ENCODE measurements around the gene PCED1B. TPM values are rescaled to one million over a fixed set of nuclear protein-coding genes. Genes with fewer than 3 reads are reported as not detected.

Gene PCED1B
- total RNA-seq, 5 donors from 2014 or later (not counting 1 experiment from before 2014, with no cell fraction given), result 53.7 to 159 (median 119) TPM

GRCh38 chr12:47205532-47206449, 126.4 kb downstream of the PCED1B start:
- peaks cover 80 to 91% (median 84%) of the 10 kb centered on the region in 3 donors for H3K4me1 Mint-ChIP-seq
- WGBS (ENCODE audit: insufficient coverage), result 63% methylated on average over 4 of the region's 8 CpGs
- Histone ChIP-seq H3K4me1 (ENCODE audit: control insufficient read depth in 1 of 2, extremely low read depth in 1 of 2, insufficient read depth in 2 of 2, low read length in 2 of 2) (peaks cover 54 to 65% of the 10 kb centered on the region in 2 experiments), H3K36me3 (ENCODE audit: control insufficient read depth in 2 of 2, extremely low read depth in 1 of 2, insufficient read depth in 1 of 2, low read length in 1 of 2) (peaks cover 20 to 78% of the 10 kb centered on the region in 2 donors), H3K27ac (ENCODE audit: low read length) (peak overlapping the region; percentile 79), H3K9me3 (no peaks in the 10 kb centered on the region), H3K27me3 (replicated peaks in 1 of 2; ENCODE audit: control insufficient read depth in 2 of 2, extremely low read depth in 1 of 2, insufficient read depth in 2 of 2, low read length in 1 of 2) (no peaks in the 10 kb centered on the region), H3K4me3 (ENCODE audit: control insufficient read depth in 1 of 2, extremely low read depth in 1 of 2, low read length in 1 of 2) (peak overlapping the region in 1 of 2 donors; percentile 23)
- no peaks in the 10 kb centered on the region for H3K27me3 Mint-ChIP-seq
- peak overlapping the region; percentile 94 to 96 for H3K27ac Mint-ChIP-seq
- peak overlapping the region; percentile 66 to 95 (median 66) for H3K4me3 Mint-ChIP-seq
- ATAC-seq (replicated peaks in 1 of 4) (peak in 1 of 4 experiments; percentile 22), DNase-seq (peak in 2 of 35 experiments; percentile 24 to 38)
- H3K9me3 Mint-ChIP-seq, result no peaks in the 10 kb centered on the region
- CTCF ChIA-PET, result interaction anchor here in 1 of 2 donors (2.5 to 2.7 kb wide), 2 partner anchors 10 to 192 kb away, joined by 16 to 21 read pairs; no protein-coding TSS in a partner anchor
- POLR2A ChIA-PET, result no interaction called here
- peaks cover 71% of the 10 kb centered on the region for H3K36me3 Mint-ChIP-seq

- Histone ChIP-seq H3K27ac (ENCODE audit: low read length) (peak overlapping the region; percentile 79), H3K36me3 (ENCODE audit: control insufficient read depth in 2 of 2, extremely low read depth in 1 of 2, insufficient read depth in 1 of 2, low read length in 1 of 2) (peaks cover 20 to 70% of the 10 kb centered on the region in 2 donors), H3K4me3 (ENCODE audit: control insufficient read depth in 1 of 2, extremely low read depth in 1 of 2, low read length in 1 of 2) (peak overlapping the region; percentile 19 to 54), H3K9me3 (no peaks in the 10 kb centered on the region), H3K4me1 (ENCODE audit: control insufficient read depth in 1 of 2, extremely low read depth in 1 of 2, insufficient read depth in 2 of 2, low read length in 2 of 2) (peaks cover 58 to 70% of the 10 kb centered on the region in 2 experiments), H3K27me3 (replicated peaks in 1 of 2; ENCODE audit: control insufficient read depth in 2 of 2, extremely low read depth in 1 of 2, insufficient read depth in 2 of 2, low read length in 1 of 2) (no peaks in the 10 kb centered on the region)
- no peak for ATAC-seq (replicated peaks in 1 of 4)
- ChIA-PET CTCF (interaction anchor here (0.6 to 2.7 kb wide), 16 partner anchors 10 to 202 kb away, joined by 3 to 25 read pairs (median 8); no protein-coding TSS in a partner anchor), POLR2A (interaction anchor here (0.6 to 1.6 kb wide), 12 partner anchors 10 to 993 kb away, joined by 3 to 12 read pairs (median 6); no protein-coding TSS in a partner anchor)
- H3K4me1 Mint-ChIP-seq, result peaks cover 81 to 90% (median 84%) of the 10 kb centered on the region in 3 donors
- H3K36me3 Mint-ChIP-seq, result peaks cover 69% of the 10 kb centered on the region
- peak overlapping the region; percentile 94 to 96 for H3K27ac Mint-ChIP-seq
- peak overlapping the region; percentile 66 to 95 (median 66) for H3K4me3 Mint-ChIP-seq
- no CpG with 5 or more reads among the region's 5 CpGs for WGBS (ENCODE audit: insufficient coverage)
- no peaks in the 10 kb centered on the region for H3K27me3 Mint-ChIP-seq
- H3K9me3 Mint-ChIP-seq, result no peaks in the 10 kb centered on the region
- no peak for DNase-seq
Measured at GRCh38 chr12:47206450-47207339, 127.3 kb downstream of the PCED1B start.

GRCh38 chr12:47207340-47207717, 127.9 kb downstream of the PCED1B start:
- Mint-ChIP-seq H3K36me3 (peaks cover 74% of the 10 kb centered on the region), H3K4me1 (peaks cover 82 to 89% (median 87%) of the 10 kb centered on the region in 3 donors), H3K27ac (peak overlapping the region; percentile 94 to 96), H3K27me3 (no peaks in the 10 kb centered on the region), H3K4me3 (peak overlapping the region; percentile 66 to 95 (median 66)), H3K9me3 (no peaks in the 10 kb centered on the region)
- peaks cover 20 to 72% of the 10 kb centered on the region in 2 donors for H3K36me3 ChIP-seq (ENCODE audit: control insufficient read depth in 2 of 2, extremely low read depth in 1 of 2, insufficient read depth in 1 of 2, low read length in 1 of 2)
- DNase-seq, result peak in 28 of 35 experiments; percentile 22 to 62 (median 36)
- H3K27ac ChIP-seq (ENCODE audit: low read length), result peak overlapping the region; percentile 79
- H3K27me3 ChIP-seq (replicated peaks in 1 of 2; ENCODE audit: control insufficient read depth in 2 of 2, extremely low read depth in 1 of 2, insufficient read depth in 2 of 2, low read length in 1 of 2), result no peaks in the 10 kb centered on the region
- H3K9me3 ChIP-seq, result no peaks in the 10 kb centered on the region
- ATAC-seq (replicated peaks in 1 of 4), result peak; percentile 53 to 70 (median 58)
- H3K4me3 ChIP-seq (ENCODE audit: control insufficient read depth in 1 of 2, extremely low read depth in 1 of 2, low read length in 1 of 2), result peak overlapping the region; percentile 19 to 54
- WGBS (ENCODE audit: insufficient coverage), result no CpG with 5 or more reads among the region's 2 CpGs
- ChIA-PET CTCF (interaction anchor here (0.6 to 2.7 kb wide), 21 partner anchors 10 to 201 kb away, joined by 3 to 25 read pairs (median 6); no protein-coding TSS in a partner anchor), POLR2A (interaction anchor here (0.6 to 1.6 kb wide), 20 partner anchors 9 to 994 kb away, joined by 3 to 18 read pairs (median 5); no protein-coding TSS in a partner anchor)
- peaks cover 58 to 72% of the 10 kb centered on the region in 2 experiments for H3K4me1 ChIP-seq (ENCODE audit: control insufficient read depth in 1 of 2, extremely low read depth in 1 of 2, insufficient read depth in 2 of 2, low read length in 2 of 2)

GRCh38 chr12:47207829-47208248, 128.4 kb downstream of the PCED1B start:
- H3K27ac Mint-ChIP-seq, result peak overlapping the region; percentile 94 to 96
- Histone ChIP-seq H3K4me3 (ENCODE audit: control insufficient read depth in 1 of 2, extremely low read depth in 1 of 2, low read length in 1 of 2) (peak overlapping the region in 1 of 2 donors; percentile 4), H3K27ac (ENCODE audit: low read length) (peak overlapping the region; percentile 79), H3K4me1 (ENCODE audit: control insufficient read depth in 1 of 2, extremely low read depth in 1 of 2, insufficient read depth in 2 of 2, low read length in 2 of 2) (peaks cover 61 to 70% of the 10 kb centered on the region in 2 experiments), H3K27me3 (replicated peaks in 1 of 2; ENCODE audit: control insufficient read depth in 2 of 2, extremely low read depth in 1 of 2, insufficient read depth in 2 of 2, low read length in 1 of 2) (no peaks in the 10 kb centered on the region), H3K9me3 (no peaks in the 10 kb centered on the region), H3K36me3 (ENCODE audit: control insufficient read depth in 2 of 2, extremely low read depth in 1 of 2, insufficient read depth in 1 of 2, low read length in 1 of 2) (peaks cover 20 to 74% of the 10 kb centered on the region in 2 donors)
- peaks cover 82 to 92% (median 87%) of the 10 kb centered on the region in 3 donors for H3K4me1 Mint-ChIP-seq
- no peaks in the 10 kb centered on the region for H3K9me3 Mint-ChIP-seq
- DNase-seq (peak in 3 of 35 experiments; percentile 17 to 61 (median 24)), ATAC-seq (replicated peaks in 1 of 4) (peak; percentile 46 to 74 (median 50))
- POLR2A ChIA-PET, result interaction anchor here (0.6 to 1.6 kb wide), 19 partner anchors 8 to 839 kb away, joined by 3 to 18 read pairs (median 5); no protein-coding TSS in a partner anchor
- no peaks in the 10 kb centered on the region for H3K27me3 Mint-ChIP-seq
- CTCF ChIA-PET, result interaction anchor here (0.6 to 2.7 kb wide), 19 partner anchors 9 to 201 kb away, joined by 3 to 25 read pairs (median 6); no protein-coding TSS in a partner anchor
- WGBS (ENCODE audit: insufficient coverage), result 0% methylated on average over 2 of the region's 3 CpGs
- H3K36me3 Mint-ChIP-seq, result peaks cover 77% of the 10 kb centered on the region
- H3K4me3 Mint-ChIP-seq, result peak overlapping the region; percentile 66 to 95 (median 66)

- H3K27me3 Mint-ChIP-seq, result no peaks in the 10 kb centered on the region
- Histone ChIP-seq H3K9me3 (no peaks in the 10 kb centered on the region), H3K27me3 (replicated peaks in 1 of 2; ENCODE audit: control insufficient read depth in 2 of 2, extremely low read depth in 1 of 2, insufficient read depth in 2 of 2, low read length in 1 of 2) (no peaks in the 10 kb centered on the region), H3K36me3 (ENCODE audit: control insufficient read depth in 2 of 2, extremely low read depth in 1 of 2, insufficient read depth in 1 of 2, low read length in 1 of 2) (peaks cover 20 to 65% of the 10 kb centered on the region in 2 donors), H3K4me1 (ENCODE audit: control insufficient read depth in 1 of 2, extremely low read depth in 1 of 2, insufficient read depth in 2 of 2, low read length in 2 of 2) (peaks cover 62 to 65% of the 10 kb centered on the region in 2 experiments), H3K4me3 (ENCODE audit: control insufficient read depth in 1 of 2, extremely low read depth in 1 of 2, low read length in 1 of 2) (peak overlapping the region in 1 of 2 donors; percentile 44), H3K27ac (ENCODE audit: low read length) (peak overlapping the region; percentile 79)
- ChIA-PET POLR2A (no interaction called here), CTCF (interaction anchor here (0.5 to 1.3 kb wide), 2 partner anchors 12 to 25 kb away, joined by 3 read pairs; no protein-coding TSS in a partner anchor)
- ATAC-seq (replicated peaks in 1 of 4), result no peak
- peaks cover 80 to 91% (median 84%) of the 10 kb centered on the region in 3 donors for H3K4me1 Mint-ChIP-seq
- peaks cover 78% of the 10 kb centered on the region for H3K36me3 Mint-ChIP-seq
- DNase-seq, result no peak
- peak overlapping the region; percentile 68 to 96 (median 95) for H3K4me3 Mint-ChIP-seq
- H3K9me3 Mint-ChIP-seq, result no peaks in the 10 kb centered on the region
- 81% methylated on average over 5 of the region's 6 CpGs for WGBS (ENCODE audit: insufficient coverage)
- H3K27ac Mint-ChIP-seq, result peak overlapping the region; percentile 94 to 96
Measured at GRCh38 chr12:47209014-47209413, 129.6 kb downstream of the PCED1B start.

Data from T-cell (primary cell).